GM23338 (cell line): ENCODE data around the gene MYOD1. TPM values are rescaled to one million over a fixed set of nuclear protein-coding genes. Genes with fewer than 3 reads are reported as not detected.

ENCODE experiments used
- ATAC-seq: fragments of 200-7000 bp; cut with Tn5 transposase; 3 replicates; pipeline ENCODE4 v1.9.1; 2020
- DNase-seq: peaks from one replicate; pipeline ENCODE4 v3.0.0-alpha.2; 2015; ENCODE audit warnings: low spot score
- H2AFZ ChIP-seq: fragments of 200-600 bp; sonication (generic); 2 replicates; pipeline ENCODE4 v1.8.0; 2016; ENCODE audit warnings: antibody characterized with exemption, mild to moderate bottlenecking, moderate library complexity
- H3F3A ChIP-seq: fragments of 200-600 bp; sonication (generic); replicated peaks from 2 replicates; pipeline ENCODE4 v1.8.0; 2017; ENCODE audit warnings: antibody characterized with exemption, mixed run types, low read depth
- H3K27ac ChIP-seq: fragments of 200-600 bp; sonication (generic); 2 replicates; pipeline ENCODE4 v1.6.1; 2016; ENCODE audit warnings: low read depth
- H3K27me3 ChIP-seq: fragments of 200-600 bp; sonication (generic); 2 replicates; pipeline ENCODE4 v1.8.0; 2016; ENCODE audit warnings: mild to moderate bottlenecking, mixed run types, moderate library complexity; ENCODE audit not compliant: insufficient read depth
- H3K36me3 ChIP-seq: fragments of 200-600 bp; sonication (generic); 2 replicates; pipeline ENCODE4 v1.8.0; 2016; ENCODE audit warnings: mild to moderate bottlenecking; ENCODE audit not compliant: insufficient read depth
- H3K4me1 ChIP-seq: fragments of 200-600 bp; sonication (generic); 2 replicates; pipeline ENCODE4 v1.8.0; 2016; ENCODE audit warnings: mild to moderate bottlenecking, moderate library complexity; ENCODE audit not compliant: insufficient read depth
- H3K4me2 ChIP-seq: fragments of 200-600 bp; sonication (generic); 2 replicates; pipeline ENCODE4 v1.7.1; 2017; ENCODE audit warnings: mixed run types
- H3K4me3 ChIP-seq: fragments of 200-600 bp; sonication (generic); 2 replicates; pipeline ENCODE4 v1.6.1; 2016; ENCODE audit warnings: mixed run types
- H3K79me2 ChIP-seq: fragments of 200-600 bp; sonication (generic); replicated peaks from 2 replicates; pipeline ENCODE4 v1.8.0; 2017; ENCODE audit warnings: mild to moderate bottlenecking; ENCODE audit not compliant: insufficient read depth
- H3K9me2 ChIP-seq: fragments of 200-600 bp; sonication (generic); 2 replicates; pipeline ENCODE4 v1.8.0; 2017; ENCODE audit not compliant: insufficient read depth
- H4K20me1 ChIP-seq: fragments of 200-600 bp; sonication (generic); replicated peaks from 2 replicates; pipeline ENCODE4 v1.8.0; 2017; ENCODE audit warnings: mild to moderate bottlenecking; ENCODE audit not compliant: insufficient read depth
- H3K27ac Mint-ChIP-seq: 2 replicates; pipeline ENCODE4 v1.8.0; 2020; ENCODE audit warnings: inconsistent platforms, mild to moderate bottlenecking, moderate library complexity, mixed read lengths
- H3K27me3 Mint-ChIP-seq: 3 replicates; pipeline ENCODE4 v1.8.0; 2022; ENCODE audit warnings: low read depth, mild to moderate bottlenecking, moderate library complexity, mixed read lengths, inconsistent platforms; ENCODE audit not compliant: insufficient read depth, poor library complexity
- H3K36me3 Mint-ChIP-seq: 3 replicates; pipeline ENCODE4 v1.8.0; 2021; ENCODE audit warnings: low read depth, mild to moderate bottlenecking, inconsistent platforms, moderate library complexity, mixed read lengths
- H3K4me1 Mint-ChIP-seq: 3 replicates; pipeline ENCODE4 v1.8.0; 2020; ENCODE audit warnings: mild to moderate bottlenecking, inconsistent platforms, mixed read lengths
- H3K4me3 Mint-ChIP-seq: 3 replicates; pipeline ENCODE4 v1.8.0; 2021; ENCODE audit warnings: moderate library complexity, mild to moderate bottlenecking, inconsistent platforms, mixed read lengths
- H3K9me3 Mint-ChIP-seq: 3 replicates; pipeline ENCODE4 v1.8.0; 2020; ENCODE audit warnings: moderate library complexity, mild to moderate bottlenecking, inconsistent platforms, mixed read lengths
- CREB1 ChIP-seq: fragments of 250-450 bp; sonication (Bioruptor Pico); IDR thresholded peaks from 2 replicates; pipeline ENCODE4 v1.5.0; 2020; ENCODE audit warnings: low read depth, mild to moderate bottlenecking, moderate library complexity
- JUNB ChIP-seq: IDR thresholded peaks from one replicate; pipeline ENCODE4 v1.6.1; 2016; ENCODE audit warnings: antibody characterized with exemption; ENCODE audit not compliant: unreplicated experiment
- NANOG ChIP-seq: IDR thresholded peaks from 2 replicates; pipeline ENCODE4 v1.6.1; 2016; ENCODE audit warnings: antibody characterized with exemption, borderline replicate concordance
- POLR2AphosphoS5 ChIP-seq: IDR thresholded peaks from 2 replicates; pipeline ENCODE4 v1.6.1; 2016; ENCODE audit warnings: antibody characterized with exemption, low read depth
- STAT1 ChIP-seq: IDR thresholded peaks from one replicate; pipeline ENCODE4 v1.6.1; 2016; ENCODE audit warnings: antibody characterized with exemption; ENCODE audit not compliant: unreplicated experiment
- ZNF114 ChIP-seq: fragments of 250-450 bp; sonication (Bioruptor Pico); IDR thresholded peaks from 2 replicates; pipeline ENCODE4 v1.5.0; 2020; ENCODE audit warnings: mild to moderate bottlenecking, moderate library complexity
- ZNF331 ChIP-seq: fragments of 250-450 bp; sonication (Bioruptor Pico); IDR thresholded peaks from 2 replicates; pipeline ENCODE4 v1.5.0; 2020; ENCODE audit warnings: low read depth, mild to moderate bottlenecking, moderate library complexity
- polyA plus RNA-seq: library from polyadenylated mRNA; unstranded; fragments of >200 nt; fragmentation: Nextera tagmentation; extraction: Ambion mirVana; gene quantifications from 2 replicates; pipeline ENCODE4 v1.2.1, GENCODE V29; 2016
- total RNA-seq: library from RNA; depleted of rRNA; stranded (reverse); fragments of >200 nt; shearing (Covaris generic); gene quantifications from 2 replicates; pipeline ENCODE4 v1.2.3, GENCODE V29; 2014
- TF ChIP-seq, protein P1 (sequence below): IDR thresholded peaks from one replicate; pipeline ENCODE4 v1.6.1; 2018; ENCODE audit warnings: antibody characterized with exemption; ENCODE audit not compliant: unreplicated experiment
- TF ChIP-seq, protein P2 (sequence below): fragments of 250-450 bp; sonication (Bioruptor Pico); IDR thresholded peaks from 2 replicates; pipeline ENCODE4 v1.5.0; 2020; ENCODE audit warnings: mild to moderate bottlenecking, moderate library complexity

Gene MYOD1
- total and polyA plus RNA-seq, 2 experiments from 2014 or later, result not detected

DNA sequence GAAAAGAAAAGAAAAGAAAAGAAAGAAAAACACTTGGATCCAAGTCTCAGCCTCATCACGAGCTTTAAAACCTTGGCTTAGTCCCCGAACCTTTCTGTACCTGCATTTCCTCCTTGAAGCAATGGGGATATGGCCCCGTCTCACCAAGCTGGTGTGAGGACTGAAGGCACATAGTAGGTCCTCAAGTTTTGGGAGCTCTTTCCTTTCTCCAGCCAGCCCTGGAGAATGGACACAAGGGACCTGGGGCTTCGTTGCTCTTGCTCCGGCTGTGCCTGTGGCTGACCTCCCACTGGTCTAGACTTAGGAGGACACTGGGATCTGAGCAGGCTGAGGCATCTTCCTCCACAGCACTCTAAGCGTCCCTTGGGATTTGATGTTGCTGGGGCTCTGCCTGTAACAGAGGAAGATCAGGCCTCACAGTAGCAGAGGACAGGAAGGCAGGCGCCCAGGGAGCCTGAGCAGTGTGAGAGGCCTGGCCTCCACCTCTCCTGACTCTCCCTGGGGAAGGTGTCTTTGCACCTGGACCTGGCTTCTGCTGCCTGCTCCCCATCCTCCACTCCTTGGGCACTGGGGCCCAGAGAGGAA lies 48.0 kb downstream of the MYOD1 start:
- no peaks in the 10 kb centered on the region for H3F3A ChIP-seq
- Mint-ChIP-seq H3K4me1 (peaks cover 5% of the 10 kb centered on the region), H3K9me3 (no peaks in the 10 kb centered on the region; the same call in 2 of the 3 replicates), H3K27ac (no peak overlapping the region), H3K4me3 (no peak overlapping the region), H3K36me3 (no peaks in the 10 kb centered on the region), H3K27me3 (peaks cover 3% of the 10 kb centered on the region)
- no peak overlapping the region for H3K4me2 ChIP-seq
- TF ChIP-seq ZNF331 (CRISPR knock-in tag) (no peak), CREB1 (CRISPR knock-in tag) (no peak), STAT1 (no peak), ZNF114 (CRISPR knock-in tag) (no peak)
- TF ChIP-seq, protein P1, sequence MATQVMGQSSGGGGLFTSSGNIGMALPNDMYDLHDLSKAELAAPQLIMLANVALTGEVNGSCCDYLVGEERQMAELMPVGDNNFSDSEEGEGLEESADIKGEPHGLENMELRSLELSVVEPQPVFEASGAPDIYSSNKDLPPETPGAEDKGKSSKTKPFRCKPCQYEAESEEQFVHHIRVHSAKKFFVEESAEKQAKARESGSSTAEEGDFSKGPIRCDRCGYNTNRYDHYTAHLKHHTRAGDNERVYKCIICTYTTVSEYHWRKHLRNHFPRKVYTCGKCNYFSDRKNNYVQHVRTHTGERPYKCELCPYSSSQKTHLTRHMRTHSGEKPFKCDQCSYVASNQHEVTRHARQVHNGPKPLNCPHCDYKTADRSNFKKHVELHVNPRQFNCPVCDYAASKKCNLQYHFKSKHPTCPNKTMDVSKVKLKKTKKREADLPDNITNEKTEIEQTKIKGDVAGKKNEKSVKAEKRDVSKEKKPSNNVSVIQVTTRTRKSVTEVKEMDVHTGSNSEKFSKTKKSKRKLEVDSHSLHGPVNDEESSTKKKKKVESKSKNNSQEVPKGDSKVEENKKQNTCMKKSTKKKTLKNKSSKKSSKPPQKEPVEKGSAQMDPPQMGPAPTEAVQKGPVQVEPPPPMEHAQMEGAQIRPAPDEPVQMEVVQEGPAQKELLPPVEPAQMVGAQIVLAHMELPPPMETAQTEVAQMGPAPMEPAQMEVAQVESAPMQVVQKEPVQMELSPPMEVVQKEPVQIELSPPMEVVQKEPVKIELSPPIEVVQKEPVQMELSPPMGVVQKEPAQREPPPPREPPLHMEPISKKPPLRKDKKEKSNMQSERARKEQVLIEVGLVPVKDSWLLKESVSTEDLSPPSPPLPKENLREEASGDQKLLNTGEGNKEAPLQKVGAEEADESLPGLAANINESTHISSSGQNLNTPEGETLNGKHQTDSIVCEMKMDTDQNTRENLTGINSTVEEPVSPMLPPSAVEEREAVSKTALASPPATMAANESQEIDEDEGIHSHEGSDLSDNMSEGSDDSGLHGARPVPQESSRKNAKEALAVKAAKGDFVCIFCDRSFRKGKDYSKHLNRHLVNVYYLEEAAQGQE, result no peak
- no peaks in the 10 kb centered on the region for H3K79me2 ChIP-seq
- no peak overlapping the region for H2AFZ ChIP-seq
- no peak overlapping the region for H3K4me3 ChIP-seq
- H4K20me1 ChIP-seq, result no peaks in the 10 kb centered on the region
- no peaks in the 10 kb centered on the region for H3K36me3 ChIP-seq
- H3K9me2 ChIP-seq, result no peaks in the 10 kb centered on the region
- no peak for DNase-seq
- no peak overlapping the region for H3K27ac ChIP-seq
- no peaks in the 10 kb centered on the region for H3K4me1 ChIP-seq
- H3K27me3 ChIP-seq, result no peaks in the 10 kb centered on the region
- ATAC-seq, result no peak

DNA sequence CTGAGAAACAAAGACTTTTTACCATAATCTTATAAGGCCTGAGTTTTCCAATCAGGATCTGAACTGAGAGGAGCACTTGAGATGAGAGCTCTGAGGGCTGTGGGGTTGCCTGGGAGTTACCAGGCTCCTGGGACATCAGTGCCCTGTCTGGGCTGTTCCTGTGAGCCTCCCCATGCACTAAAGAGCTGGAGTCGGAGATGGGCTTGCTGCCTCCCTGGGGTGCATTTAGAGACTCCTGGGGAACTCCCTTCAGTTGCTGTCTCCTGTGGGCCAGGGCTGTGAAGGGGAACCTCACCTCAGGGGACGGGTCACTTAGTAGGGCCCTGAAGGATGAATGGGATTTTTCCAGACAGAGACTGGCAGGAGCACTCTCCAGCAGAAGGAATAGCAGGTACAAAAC lies 48.5 kb downstream of the MYOD1 start:
- Histone ChIP-seq H3K4me1 (no peaks in the 10 kb centered on the region), H3K27ac (no peak overlapping the region), H3K27me3 (no peaks in the 10 kb centered on the region), H3K79me2 (no peaks in the 10 kb centered on the region), H4K20me1 (no peaks in the 10 kb centered on the region), H3K4me2 (no peak overlapping the region), H3K4me3 (no peak overlapping the region), H3K9me2 (no peaks in the 10 kb centered on the region), H3K36me3 (no peaks in the 10 kb centered on the region), H3F3A (no peaks in the 10 kb centered on the region), H2AFZ (no peak overlapping the region)
- no peak overlapping the region for H3K4me3 Mint-ChIP-seq
- H3K27ac Mint-ChIP-seq, result no peak overlapping the region
- no peaks in the 10 kb centered on the region for H3K36me3 Mint-ChIP-seq
- H3K27me3 Mint-ChIP-seq, result peaks cover 3% of the 10 kb centered on the region
- H3K4me1 Mint-ChIP-seq, result peaks cover 5% of the 10 kb centered on the region
- DNase-seq (no peak), ATAC-seq (no peak)
- no peaks in the 10 kb centered on the region; the same call in 2 of the 3 replicates for H3K9me3 Mint-ChIP-seq
- no peak for TF ChIP-seq JUNB
- TF ChIP-seq NANOG, result no peak
- no peak for TF ChIP-seq CREB1 (CRISPR knock-in tag)
- TF ChIP-seq, protein P1, result no peak
- TF ChIP-seq, protein P2, sequence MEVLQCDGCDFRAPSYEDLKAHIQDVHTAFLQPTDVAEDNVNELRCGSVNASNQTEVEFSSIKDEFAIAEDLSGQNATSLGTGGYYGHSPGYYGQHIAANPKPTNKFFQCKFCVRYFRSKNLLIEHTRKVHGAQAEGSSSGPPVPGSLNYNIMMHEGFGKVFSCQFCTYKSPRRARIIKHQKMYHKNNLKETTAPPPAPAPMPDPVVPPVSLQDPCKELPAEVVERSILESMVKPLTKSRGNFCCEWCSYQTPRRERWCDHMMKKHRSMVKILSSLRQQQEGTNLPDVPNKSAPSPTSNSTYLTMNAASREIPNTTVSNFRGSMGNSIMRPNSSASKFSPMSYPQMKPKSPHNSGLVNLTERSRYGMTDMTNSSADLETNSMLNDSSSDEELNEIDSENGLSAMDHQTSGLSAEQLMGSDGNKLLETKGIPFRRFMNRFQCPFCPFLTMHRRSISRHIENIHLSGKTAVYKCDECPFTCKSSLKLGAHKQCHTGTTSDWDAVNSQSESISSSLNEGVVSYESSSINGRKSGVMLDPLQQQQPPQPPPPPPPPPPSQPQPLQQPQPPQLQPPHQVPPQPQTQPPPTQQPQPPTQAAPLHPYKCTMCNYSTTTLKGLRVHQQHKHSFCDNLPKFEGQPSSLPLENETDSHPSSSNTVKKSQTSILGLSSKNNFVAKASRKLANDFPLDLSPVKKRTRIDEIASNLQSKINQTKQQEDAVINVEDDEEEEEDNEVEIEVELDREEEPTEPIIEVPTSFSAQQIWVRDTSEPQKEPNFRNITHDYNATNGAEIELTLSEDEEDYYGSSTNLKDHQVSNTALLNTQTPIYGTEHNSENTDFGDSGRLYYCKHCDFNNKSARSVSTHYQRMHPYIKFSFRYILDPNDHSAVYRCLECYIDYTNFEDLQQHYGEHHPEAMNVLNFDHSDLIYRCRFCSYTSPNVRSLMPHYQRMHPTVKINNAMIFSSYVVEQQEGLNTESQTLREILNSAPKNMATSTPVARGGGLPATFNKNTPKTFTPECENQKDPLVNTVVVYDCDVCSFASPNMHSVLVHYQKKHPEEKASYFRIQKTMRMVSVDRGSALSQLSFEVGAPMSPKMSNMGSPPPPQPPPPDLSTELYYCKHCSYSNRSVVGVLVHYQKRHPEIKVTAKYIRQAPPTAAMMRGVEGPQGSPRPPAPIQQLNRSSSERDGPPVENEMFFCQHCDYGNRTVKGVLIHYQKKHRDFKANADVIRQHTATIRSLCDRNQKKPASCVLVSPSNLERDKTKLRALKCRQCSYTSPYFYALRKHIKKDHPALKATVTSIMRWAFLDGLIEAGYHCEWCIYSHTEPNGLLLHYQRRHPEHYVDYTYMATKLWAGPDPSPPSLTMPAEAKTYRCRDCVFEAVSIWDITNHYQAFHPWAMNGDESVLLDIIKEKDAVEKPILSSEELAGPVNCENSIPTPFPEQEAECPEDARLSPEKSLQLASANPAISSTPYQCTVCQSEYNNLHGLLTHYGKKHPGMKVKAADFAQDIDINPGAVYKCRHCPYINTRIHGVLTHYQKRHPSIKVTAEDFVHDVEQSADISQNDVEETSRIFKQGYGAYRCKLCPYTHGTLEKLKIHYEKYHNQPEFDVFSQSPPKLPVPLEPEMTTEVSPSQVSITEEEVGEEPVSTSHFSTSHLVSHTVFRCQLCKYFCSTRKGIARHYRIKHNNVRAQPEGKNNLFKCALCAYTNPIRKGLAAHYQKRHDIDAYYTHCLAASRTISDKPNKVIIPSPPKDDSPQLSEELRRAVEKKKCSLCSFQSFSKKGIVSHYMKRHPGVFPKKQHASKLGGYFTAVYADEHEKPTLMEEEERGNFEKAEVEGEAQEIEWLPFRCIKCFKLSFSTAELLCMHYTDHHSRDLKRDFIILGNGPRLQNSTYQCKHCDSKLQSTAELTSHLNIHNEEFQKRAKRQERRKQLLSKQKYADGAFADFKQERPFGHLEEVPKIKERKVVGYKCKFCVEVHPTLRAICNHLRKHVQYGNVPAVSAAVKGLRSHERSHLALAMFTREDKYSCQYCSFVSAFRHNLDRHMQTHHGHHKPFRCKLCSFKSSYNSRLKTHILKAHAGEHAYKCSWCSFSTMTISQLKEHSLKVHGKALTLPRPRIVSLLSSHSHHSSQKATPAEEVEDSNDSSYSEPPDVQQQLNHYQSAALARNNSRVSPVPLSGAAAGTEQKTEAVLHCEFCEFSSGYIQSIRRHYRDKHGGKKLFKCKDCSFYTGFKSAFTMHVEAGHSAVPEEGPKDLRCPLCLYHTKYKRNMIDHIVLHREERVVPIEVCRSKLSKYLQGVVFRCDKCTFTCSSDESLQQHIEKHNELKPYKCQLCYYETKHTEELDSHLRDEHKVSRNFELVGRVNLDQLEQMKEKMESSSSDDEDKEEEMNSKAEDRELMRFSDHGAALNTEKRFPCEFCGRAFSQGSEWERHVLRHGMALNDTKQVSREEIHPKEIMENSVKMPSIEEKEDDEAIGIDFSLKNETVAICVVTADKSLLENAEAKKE, result no peak
- no peak for TF ChIP-seq POLR2AphosphoS5
